Choroid plexus epithelial cell (primary cell): ENCODE measurements around the gene MYO10.
"Not testable (repeated sequence)": the region's sequence is repeated elsewhere in the genome, so short reads cannot be mapped to it uniquely, and the experiment has no call there.

Experiments
- DNase-seq: peaks from one replicate; pipeline ENCODE4 v3.0.0-alpha.2; 2010; ENCODE audit warnings: low read depth
- H3K4me3 ChIP-seq: 2 replicates; pipeline ENCODE4 v1.5.1; 2011; ENCODE audit warnings: low read depth, mild to moderate bottlenecking, control low read depth, low read length, moderate library complexity
- CTCF ChIP-seq: conservative IDR thresholded peaks from 2 replicates; pipeline ENCODE4 v1.5.1; 2011; ENCODE audit warnings: low read depth, mild to moderate bottlenecking, control low read depth, inconsistent platforms, low read length, moderate library complexity

Gene MYO10

DNA sequence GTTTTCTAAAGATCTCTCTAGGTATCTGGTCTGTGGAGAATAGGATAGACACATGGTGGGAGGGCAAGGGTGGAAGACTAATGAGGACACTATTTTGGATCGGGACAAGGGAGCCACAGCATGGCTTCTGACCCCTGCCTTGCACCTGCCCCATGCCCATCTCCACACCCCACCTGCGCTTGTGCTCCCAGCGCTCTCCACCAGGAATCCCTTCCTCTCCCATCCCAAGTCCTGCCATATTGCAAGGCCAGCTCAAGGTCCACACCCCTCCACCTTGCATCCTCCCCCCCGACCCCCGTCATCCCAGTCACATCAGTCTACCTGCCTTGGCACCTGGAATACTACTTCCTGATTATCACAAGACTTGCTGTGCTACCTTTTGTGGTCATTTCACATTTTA lies 275.1 kb downstream of the MYO10 start:
- no peak for TF ChIP-seq CTCF
- H3K4me3 ChIP-seq = no peak overlapping the region
- DNase-seq = no peak

DNA sequence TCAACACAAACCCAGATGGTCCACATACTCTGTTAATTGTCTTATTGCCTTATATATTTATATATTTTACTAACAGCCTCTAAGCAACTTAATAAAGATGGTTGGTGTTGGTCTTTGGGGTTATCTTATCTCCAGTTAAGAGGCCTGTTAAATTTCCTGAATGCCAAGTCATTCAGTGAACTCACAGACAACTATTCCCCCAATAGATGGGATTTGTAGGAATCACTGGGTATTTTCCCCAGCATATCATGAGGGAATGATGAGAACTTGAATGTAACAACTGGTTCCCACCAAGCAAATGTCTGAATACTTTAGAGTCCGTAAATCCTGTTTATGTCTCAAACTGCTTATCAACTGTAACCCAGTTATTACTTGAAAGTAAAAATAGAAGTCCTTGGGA lies 276.6 kb downstream of the MYO10 start:
- DNase-seq = no peak
- no peak for TF ChIP-seq CTCF

DNA sequence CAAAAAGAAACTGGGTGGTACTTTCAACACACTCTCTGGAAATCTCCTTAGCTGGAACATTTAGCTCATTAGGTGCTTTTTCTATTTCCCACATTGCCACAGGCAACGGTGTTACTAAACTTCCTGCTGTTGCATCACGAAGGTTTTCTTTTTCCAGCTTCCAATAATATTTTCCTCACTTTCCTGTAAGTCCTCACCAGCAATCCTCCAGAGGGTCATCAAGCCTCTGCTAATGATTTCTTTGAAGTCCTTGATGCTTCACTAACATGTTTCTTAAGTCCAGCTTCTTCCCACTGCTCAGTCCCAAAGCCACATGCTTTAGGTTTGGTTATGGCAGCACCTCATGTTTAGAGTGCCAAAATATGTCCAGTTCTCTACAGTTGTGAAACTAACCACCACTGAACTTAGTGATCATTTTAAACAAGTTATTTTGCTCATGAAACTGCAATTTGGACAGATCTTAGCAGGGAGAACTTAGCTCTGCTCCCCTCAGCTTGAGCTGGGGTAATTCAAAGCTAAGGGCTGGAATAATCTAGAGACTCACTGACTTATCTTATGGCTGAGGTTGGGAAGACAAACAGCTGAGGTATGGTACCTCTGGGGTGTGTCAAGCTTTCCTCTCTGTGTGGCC lies 279.4 kb downstream of the MYO10 start:
- no peak for TF ChIP-seq CTCF
- no peak overlapping the region for H3K4me3 ChIP-seq
- peak; percentile 56 for DNase-seq

More for the DNA sequence above, 276.6 kb downstream of the MYO10 start:
- H3K4me3 ChIP-seq = no peak overlapping the region

GRCh38 chr5:16654647-16655334 lies 281.3 kb downstream of the MYO10 start:
- DNase-seq = no peak
- H3K4me3 ChIP-seq = no peak overlapping the region
- TF ChIP-seq CTCF = no peak

DNA sequence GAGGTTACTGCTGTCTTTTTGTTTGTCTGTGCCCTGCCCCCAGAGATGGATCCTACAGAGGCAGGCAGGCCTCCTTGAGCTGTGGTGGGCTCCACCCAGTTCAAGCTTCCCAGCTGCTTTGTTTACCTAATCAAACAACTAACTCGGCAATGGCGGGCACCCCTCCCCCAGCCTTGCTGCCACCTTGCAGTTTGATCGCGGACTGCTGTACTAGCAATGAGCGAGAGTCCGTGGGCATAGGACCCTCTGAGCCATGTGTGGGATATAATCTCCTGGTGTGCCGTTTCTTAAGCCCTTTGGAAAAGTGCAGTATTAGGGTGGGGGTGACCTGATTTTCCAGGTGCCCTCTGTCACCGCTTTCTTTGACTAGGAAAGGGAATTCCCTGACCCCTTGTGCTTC lies 287.3 kb downstream of the MYO10 start:
- DNase-seq, H3K4me3 ChIP-seq: not testable (repeated sequence)

- DNase-seq = no peak
- no peak overlapping the region for H3K4me3 ChIP-seq
- no peak for TF ChIP-seq CTCF
Observed at GRCh38 chr5:16644301-16644889, 291.7 kb downstream of the MYO10 start.

GRCh38 chr5:16642867-16643266 lies 293.2 kb downstream of the MYO10 start:
- DNase-seq = no peak
- TF ChIP-seq CTCF = no peak
- no peak overlapping the region for H3K4me3 ChIP-seq
